Progenitor cell of endocrine pancreas (in vitro differentiated cells): ENCODE results near the gene ARHGEF16. TPM values are rescaled to one million over a fixed set of nuclear protein-coding genes. Genes with fewer than 3 reads are reported as not detected.

ENCODE experiments used
- DNase-seq: peaks from one replicate; pipeline ENCODE4 v3.0.0; 2021; ENCODE audit warnings: low spot score; ENCODE audit not compliant: unreplicated experiment
- H3K27ac Mint-ChIP-seq: 2 replicates; pipeline ENCODE4 v1.8.0; 2021; ENCODE audit warnings: mild to moderate bottlenecking, moderate library complexity, mixed read lengths
- H3K27me3 Mint-ChIP-seq: 2 replicates; pipeline ENCODE4 v1.8.0; 2021; ENCODE audit warnings: mixed read lengths
- H3K36me3 Mint-ChIP-seq: 2 replicates; pipeline ENCODE4 v1.8.0; 2022; ENCODE audit warnings: mixed read lengths; ENCODE audit not compliant: insufficient read depth
- H3K4me1 Mint-ChIP-seq: 2 replicates; pipeline ENCODE4 v1.8.0; 2021; ENCODE audit warnings: low read depth, mixed read lengths
- H3K4me3 Mint-ChIP-seq: 2 replicates; pipeline ENCODE4 v1.8.0; 2021; ENCODE audit warnings: low read depth, mild to moderate bottlenecking, moderate library complexity, mixed read lengths
- H3K9me3 Mint-ChIP-seq: 2 replicates; pipeline ENCODE4 v1.8.0; 2021; ENCODE audit warnings: low read depth, mixed read lengths
- total RNA-seq: library from RNA; stranded (reverse); gene quantifications from 2 replicates; pipeline ENCODE4 v1.2.1, GENCODE V29; 2021
- TF ChIP-seq, protein P1 (sequence below): fragments of 200-600 bp; sonication (generic); IDR thresholded peaks from one replicate; pipeline ENCODE4 v1.5.0; 2021; ENCODE audit warnings: antibody characterized with exemption, mild to moderate bottlenecking; ENCODE audit not compliant: unreplicated experiment

Gene ARHGEF16
- total RNA-seq, 1 donor from 2014 or later: 63.6 TPM

DNA sequence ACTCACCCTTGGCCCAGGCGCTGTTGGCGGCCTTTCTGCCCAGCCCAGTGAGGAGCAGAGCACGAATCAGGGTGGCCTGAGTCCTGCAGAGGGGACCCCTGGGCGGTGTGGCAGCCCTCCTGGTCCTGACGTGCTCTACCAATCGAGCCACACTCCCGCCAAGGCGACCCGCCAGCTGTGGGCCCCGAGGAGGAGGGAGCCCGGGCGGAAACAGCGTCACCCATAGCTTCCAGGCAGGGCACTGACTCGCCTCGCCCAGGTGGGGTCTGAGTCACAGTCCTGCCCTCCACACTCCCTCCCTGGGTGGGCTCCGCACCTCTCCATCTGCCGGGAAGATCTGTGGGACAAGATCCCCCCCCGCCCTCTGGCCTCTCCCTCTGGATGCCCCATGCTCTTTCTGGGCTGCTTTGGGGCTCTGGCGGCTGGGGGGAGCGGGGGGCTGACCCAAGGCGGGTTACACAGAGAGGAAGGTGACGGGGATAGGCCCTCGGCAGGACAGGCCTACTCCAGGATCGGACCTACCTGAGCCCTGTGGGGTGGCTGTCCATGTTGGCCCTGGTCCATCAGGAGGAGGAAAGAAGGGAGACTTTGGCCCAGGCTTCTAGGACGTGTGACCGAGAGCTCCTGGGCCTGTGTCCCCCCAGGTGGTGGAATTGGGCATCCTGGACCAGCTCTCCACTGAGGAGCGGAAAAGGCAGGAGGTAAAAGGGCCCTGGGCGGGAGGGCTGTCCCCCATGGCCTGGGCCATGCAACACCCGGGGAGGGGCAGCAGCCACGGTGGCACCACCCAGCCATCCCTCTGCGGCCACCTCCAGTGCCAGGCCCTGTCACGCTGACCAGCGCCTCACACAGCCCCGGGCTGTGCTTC, 14.0 kb downstream of the ARHGEF16 start:
- peaks cover 8% of the 10 kb centered on the region for H3K4me1 Mint-ChIP-seq
- H3K9me3 Mint-ChIP-seq: no peaks in the 10 kb centered on the region
- DNase-seq: no peak
- H3K27me3 Mint-ChIP-seq: no peaks in the 10 kb centered on the region
- no peak overlapping the region for H3K4me3 Mint-ChIP-seq
- H3K27ac Mint-ChIP-seq: no peak overlapping the region
- H3K36me3 Mint-ChIP-seq: no peaks in the 10 kb centered on the region
- TF ChIP-seq, protein P1, sequence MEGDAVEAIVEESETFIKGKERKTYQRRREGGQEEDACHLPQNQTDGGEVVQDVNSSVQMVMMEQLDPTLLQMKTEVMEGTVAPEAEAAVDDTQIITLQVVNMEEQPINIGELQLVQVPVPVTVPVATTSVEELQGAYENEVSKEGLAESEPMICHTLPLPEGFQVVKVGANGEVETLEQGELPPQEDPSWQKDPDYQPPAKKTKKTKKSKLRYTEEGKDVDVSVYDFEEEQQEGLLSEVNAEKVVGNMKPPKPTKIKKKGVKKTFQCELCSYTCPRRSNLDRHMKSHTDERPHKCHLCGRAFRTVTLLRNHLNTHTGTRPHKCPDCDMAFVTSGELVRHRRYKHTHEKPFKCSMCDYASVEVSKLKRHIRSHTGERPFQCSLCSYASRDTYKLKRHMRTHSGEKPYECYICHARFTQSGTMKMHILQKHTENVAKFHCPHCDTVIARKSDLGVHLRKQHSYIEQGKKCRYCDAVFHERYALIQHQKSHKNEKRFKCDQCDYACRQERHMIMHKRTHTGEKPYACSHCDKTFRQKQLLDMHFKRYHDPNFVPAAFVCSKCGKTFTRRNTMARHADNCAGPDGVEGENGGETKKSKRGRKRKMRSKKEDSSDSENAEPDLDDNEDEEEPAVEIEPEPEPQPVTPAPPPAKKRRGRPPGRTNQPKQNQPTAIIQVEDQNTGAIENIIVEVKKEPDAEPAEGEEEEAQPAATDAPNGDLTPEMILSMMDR: no peak

DNA sequence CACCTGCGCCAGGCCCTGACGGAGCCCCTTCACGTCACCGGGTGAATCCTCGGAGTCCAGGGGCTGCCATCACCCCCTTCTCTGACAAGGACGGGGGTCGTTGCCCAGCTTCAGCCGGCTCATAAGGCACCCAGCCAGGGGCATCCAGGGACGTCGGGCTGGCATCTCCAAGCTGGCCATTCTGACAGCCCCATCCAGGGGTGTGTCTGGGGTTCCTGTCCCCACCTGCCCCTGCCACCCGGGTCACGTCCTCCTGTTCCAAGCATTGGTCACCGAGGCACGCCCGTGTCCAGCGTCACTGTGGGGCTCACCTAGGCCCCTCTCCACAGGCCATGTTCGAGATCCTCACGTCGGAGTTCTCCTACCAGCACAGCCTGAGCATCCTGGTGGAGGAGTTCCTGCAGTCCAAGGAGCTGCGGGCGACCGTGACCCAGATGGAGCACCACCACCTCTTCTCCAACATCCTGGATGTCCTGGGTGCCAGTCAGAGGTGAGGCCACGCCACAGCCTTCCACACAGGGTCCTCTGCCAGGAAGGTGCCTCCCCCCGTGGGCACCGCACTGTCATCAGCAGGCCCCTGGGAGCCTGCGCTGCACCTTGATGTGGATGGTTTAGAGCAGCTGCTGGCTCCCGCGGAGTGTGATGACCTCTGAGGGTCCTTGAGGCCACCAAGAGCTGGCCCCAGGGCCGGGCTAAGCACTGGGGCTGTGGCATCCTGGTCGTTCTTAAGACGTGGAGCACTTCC, 14.8 kb downstream of the ARHGEF16 start:
- Mint-ChIP-seq H3K36me3 (peaks cover 4% of the 10 kb centered on the region), H3K27ac (no peak overlapping the region), H3K27me3 (no peaks in the 10 kb centered on the region), H3K4me3 (no peak overlapping the region), H3K9me3 (no peaks in the 10 kb centered on the region), H3K4me1 (peaks cover 8% of the 10 kb centered on the region)
- TF ChIP-seq, protein P1: no peak
- no peak for DNase-seq

DNA sequence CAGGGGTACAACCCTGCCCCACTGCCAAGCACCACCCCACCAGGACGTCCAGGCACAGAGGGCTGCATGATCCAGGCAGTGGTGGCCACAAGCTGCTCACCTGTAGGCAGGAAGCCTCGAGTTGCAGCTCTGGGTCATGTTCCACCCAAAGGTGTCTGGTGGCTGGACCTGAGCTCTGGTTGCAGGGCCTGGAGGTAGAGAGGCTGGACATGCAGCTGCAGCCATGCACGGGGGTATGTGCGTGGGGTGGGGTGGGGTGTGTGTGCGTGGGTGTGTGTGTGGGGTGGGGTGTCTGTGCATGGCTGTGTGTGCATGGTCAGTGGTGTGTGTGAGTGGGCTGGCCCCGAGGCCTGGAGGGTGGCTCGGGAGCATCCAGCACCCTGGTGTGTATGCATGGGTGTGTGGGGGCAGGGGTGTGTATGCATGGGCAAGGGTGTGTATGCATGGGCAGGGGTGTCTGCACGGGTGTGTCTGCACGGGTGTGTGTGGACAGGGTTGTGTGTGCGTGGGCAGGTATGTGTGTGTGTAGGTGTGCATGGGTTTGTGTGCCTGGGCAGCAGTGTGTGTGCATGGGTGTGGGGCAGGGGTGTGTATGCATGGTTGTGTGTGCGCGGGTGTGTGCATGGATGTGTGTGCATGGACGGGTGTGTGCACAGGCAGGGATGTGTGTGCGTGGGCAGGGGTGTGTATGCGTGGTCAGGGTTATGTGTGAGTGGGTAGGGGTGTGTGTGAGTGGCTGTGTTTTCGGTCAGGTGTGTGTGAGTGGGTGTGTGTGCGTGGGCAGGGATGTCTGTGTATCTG, 15.6 kb downstream of the ARHGEF16 start:
- no peak overlapping the region for H3K27ac Mint-ChIP-seq
- no peak overlapping the region for H3K4me3 Mint-ChIP-seq
- H3K36me3 Mint-ChIP-seq: peaks cover 4% of the 10 kb centered on the region
- DNase-seq: no peak
- TF ChIP-seq, protein P1: no peak
- no peaks in the 10 kb centered on the region for H3K27me3 Mint-ChIP-seq
- no peaks in the 10 kb centered on the region for H3K9me3 Mint-ChIP-seq
- H3K4me1 Mint-ChIP-seq: peaks cover 8% of the 10 kb centered on the region

DNA sequence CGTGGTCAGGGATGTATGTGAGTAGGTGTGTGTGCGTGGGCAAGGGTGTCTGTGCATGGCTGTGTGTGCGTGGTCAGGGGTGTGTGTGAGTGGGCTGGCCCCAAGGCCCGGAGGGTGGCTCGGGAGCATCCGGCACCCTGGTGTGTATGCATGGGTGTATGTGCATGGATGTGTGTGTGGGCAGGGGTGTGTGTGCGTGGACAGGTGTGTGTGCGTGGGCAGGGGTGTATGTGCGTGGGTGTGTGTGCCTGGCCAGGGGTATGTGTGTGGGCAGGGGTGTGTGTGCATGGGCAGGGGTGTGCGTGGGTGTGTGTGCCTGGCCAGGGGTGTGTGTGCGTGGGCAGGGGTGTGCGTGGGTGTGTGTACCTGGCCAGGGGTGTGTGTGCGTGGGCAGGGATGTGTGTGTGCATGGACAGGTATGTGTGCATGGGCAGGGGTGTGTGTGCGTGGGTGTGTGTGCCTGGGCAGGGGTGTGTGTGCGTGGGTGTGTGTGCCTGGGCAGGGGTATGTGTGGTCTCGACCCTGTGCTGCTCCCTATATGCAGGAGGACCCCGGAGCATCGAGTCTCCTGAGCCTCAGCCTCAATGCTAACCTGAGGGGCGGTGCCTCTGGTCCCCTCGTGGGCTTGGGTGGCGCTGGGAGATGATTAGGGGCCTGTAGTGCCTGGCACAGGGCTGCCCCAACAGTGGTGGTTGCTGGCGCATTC, 16.3 kb downstream of the ARHGEF16 start:
- TF ChIP-seq, protein P1: no peak
- H3K27me3 Mint-ChIP-seq: no peaks in the 10 kb centered on the region
- no peak overlapping the region for H3K4me3 Mint-ChIP-seq
- peaks cover 8% of the 10 kb centered on the region for H3K4me1 Mint-ChIP-seq
- peaks cover 4% of the 10 kb centered on the region for H3K36me3 Mint-ChIP-seq
- no peak for DNase-seq
- no peak overlapping the region for H3K27ac Mint-ChIP-seq
- H3K9me3 Mint-ChIP-seq: no peaks in the 10 kb centered on the region
